Mesendoderm (in vitro differentiated cells): ENCODE results near the gene CARD10.

Experiments used
- DNase-seq: peaks from one replicate; pipeline ENCODE4 v3.0.0; 2013
- H2AK5ac ChIP-seq: 2 replicates; pipeline ENCODE4 v1.6.1; 2013; ENCODE audit warnings: low read length, inconsistent platforms
- H2BK120ac ChIP-seq: 2 replicates; pipeline ENCODE4 v1.6.1; 2013; ENCODE audit warnings: low read depth, mild to moderate bottlenecking, low read length, moderate library complexity, mixed read lengths
- H2BK15ac ChIP-seq: replicated peaks from 2 replicates; pipeline ENCODE4 v1.6.1; 2013; ENCODE audit warnings: low read depth, mild to moderate bottlenecking, moderate library complexity
- H2BK5ac ChIP-seq: 2 replicates; pipeline ENCODE4 v1.6.1; 2013; ENCODE audit warnings: low read length, inconsistent platforms
- H3K18ac ChIP-seq: 2 replicates; pipeline ENCODE4 v1.6.1; 2013; ENCODE audit warnings: mild to moderate bottlenecking, low read length, mixed read lengths
- H3K23ac ChIP-seq: one replicate; pipeline ENCODE4 v1.6.1; 2013; ENCODE audit warnings: low read length
- H3K27ac ChIP-seq: 2 replicates; pipeline ENCODE4 v1.5.1; 2013; ENCODE audit warnings: low read depth, mild to moderate bottlenecking, inconsistent platforms, low read length, moderate library complexity
- H3K27me3 ChIP-seq: 2 replicates; pipeline ENCODE4 v1.6.1; 2013; ENCODE audit warnings: low read length, control low read depth, mild to moderate bottlenecking, inconsistent platforms; ENCODE audit not compliant: insufficient read depth, poor library complexity
- H3K36me3 ChIP-seq: 2 replicates; pipeline ENCODE4 v1.6.1; 2013; ENCODE audit warnings: low read length, inconsistent platforms; ENCODE audit not compliant: control insufficient read depth, insufficient read depth
- H3K4ac ChIP-seq: one replicate; pipeline ENCODE4 v1.6.1; 2013; ENCODE audit warnings: low read depth, mild to moderate bottlenecking, low read length, moderate library complexity
- H3K4me1 ChIP-seq: 2 replicates; pipeline ENCODE4 v1.6.1; 2013; ENCODE audit warnings: low read depth, low read length, inconsistent platforms; ENCODE audit not compliant: control insufficient read depth
- H3K4me2 ChIP-seq: 2 replicates; pipeline ENCODE4 v1.6.1; 2013; ENCODE audit warnings: low read length
- H3K4me3 ChIP-seq: 2 replicates; pipeline ENCODE4 v1.5.1; 2013; ENCODE audit warnings: mild to moderate bottlenecking, low read length
- H3K56ac ChIP-seq: one replicate; pipeline ENCODE4 v1.6.1; 2013; ENCODE audit warnings: low read length
- H3K79me1 ChIP-seq: 2 replicates; pipeline ENCODE4 v1.6.1; 2013; ENCODE audit warnings: low read length, inconsistent platforms
- H3K79me2 ChIP-seq: 2 replicates; pipeline ENCODE4 v1.6.1; 2013; ENCODE audit warnings: mild to moderate bottlenecking, low read length; ENCODE audit not compliant: control insufficient read depth, insufficient read depth
- H3K9ac ChIP-seq: 2 replicates; pipeline ENCODE4 v1.6.1; 2013; ENCODE audit warnings: low read length, inconsistent platforms
- H4K5ac ChIP-seq: one replicate; pipeline ENCODE4 v1.6.1; 2013; ENCODE audit warnings: low read length
- H4K8ac ChIP-seq: one replicate; pipeline ENCODE4 v1.6.1; 2013; ENCODE audit warnings: low read depth, mild to moderate bottlenecking, control low read depth, low read length, moderate library complexity
- WGBS: extraction: QIAGEN DNeasy Blood & Tissue Kit; methylation state at CpG from one replicate; pipeline ENCODE4 v1.1.7; 2013; ENCODE audit warnings: low lambda C conversion rate, missing lambda C conversion rate; ENCODE audit not compliant: insufficient coverage; ENCODE audit errors: extremely low coverage; 5-methylcytosine and 5-hydroxymethylcytosine counted together

CARD10 gene

GRCh38 chr22:37461961-37462360 is 57.3 kb downstream of the CARD10 start:
- no peak overlapping the region for H2AK5ac ChIP-seq
- no peaks in the 10 kb centered on the region for H3K36me3 ChIP-seq
- no peak overlapping the region for H4K8ac ChIP-seq
- no peak overlapping the region for H4K5ac ChIP-seq
- H2BK15ac ChIP-seq: no peak overlapping the region
- no peaks in the 10 kb centered on the region for H3K79me2 ChIP-seq
- H3K4ac ChIP-seq: no peak overlapping the region
- H2BK5ac ChIP-seq: no peak overlapping the region
- H3K18ac ChIP-seq: no peak overlapping the region
- H3K27ac ChIP-seq: no peak overlapping the region
- DNase-seq: no peak
- no peak overlapping the region for H3K56ac ChIP-seq
- H3K27me3 ChIP-seq: no peaks in the 10 kb centered on the region
- no peak overlapping the region for H3K23ac ChIP-seq
- H3K79me1 ChIP-seq: no peaks in the 10 kb centered on the region
- H3K4me3 ChIP-seq: no peak overlapping the region
- WGBS: no CpG with 5 or more reads among the region's 6 CpGs
- no peaks in the 10 kb centered on the region for H3K4me1 ChIP-seq
- H3K4me2 ChIP-seq: no peak overlapping the region
- no peak overlapping the region for H2BK120ac ChIP-seq
- no peak overlapping the region for H3K9ac ChIP-seq

GRCh38 chr22:37460684-37461083 is 58.5 kb downstream of the CARD10 start:
- H3K27me3 ChIP-seq: no peaks in the 10 kb centered on the region
- WGBS: no CpG with 5 or more reads among the region's 3 CpGs

GRCh38 chr22:37459206-37459605 is 60.0 kb downstream of the CARD10 start:
- H3K9ac ChIP-seq: no peak overlapping the region
- H3K27me3 ChIP-seq: no peaks in the 10 kb centered on the region
- no peaks in the 10 kb centered on the region for H3K4me1 ChIP-seq
- no peak for DNase-seq
- H3K79me2 ChIP-seq: no peaks in the 10 kb centered on the region
- no peak overlapping the region for H3K4me2 ChIP-seq
- no peaks in the 10 kb centered on the region for H3K36me3 ChIP-seq
- H3K56ac ChIP-seq: no peak overlapping the region
- no peak overlapping the region for H4K8ac ChIP-seq
- H2BK120ac ChIP-seq: no peak overlapping the region
- H2BK5ac ChIP-seq: no peak overlapping the region
- no peak overlapping the region for H2BK15ac ChIP-seq
- H3K4ac ChIP-seq: no peak overlapping the region
- H3K4me3 ChIP-seq: no peak overlapping the region
- H3K18ac ChIP-seq: no peak overlapping the region
- H3K27ac ChIP-seq: no peak overlapping the region
- no peak overlapping the region for H4K5ac ChIP-seq
- no peaks in the 10 kb centered on the region for H3K79me1 ChIP-seq
- no peak overlapping the region for H3K23ac ChIP-seq
- H2AK5ac ChIP-seq: no peak overlapping the region
- WGBS: no CpG with 5 or more reads among the region's 9 CpGs

More at GRCh38 chr22:37460684-37461083, 58.5 kb downstream of the CARD10 start:
- Histone ChIP-seq H3K36me3 (no peaks in the 10 kb centered on the region), H2BK120ac (no peak overlapping the region), H3K23ac (no peak overlapping the region), H3K79me2 (no peaks in the 10 kb centered on the region), H3K4me1 (no peaks in the 10 kb centered on the region), H3K4ac (no peak overlapping the region), H3K9ac (no peak overlapping the region), H4K5ac (no peak overlapping the region), H2BK5ac (no peak overlapping the region), H3K56ac (no peak overlapping the region), H3K4me3 (no peak overlapping the region), H2AK5ac (no peak overlapping the region), H3K4me2 (no peak overlapping the region), H3K79me1 (no peaks in the 10 kb centered on the region), H2BK15ac (no peak overlapping the region), H3K18ac (no peak overlapping the region), H4K8ac (no peak overlapping the region), H3K27ac (no peak overlapping the region)
- no peak for DNase-seq

- Histone ChIP-seq H2AK5ac (no peak overlapping the region), H3K27ac (no peak overlapping the region), H2BK15ac (no peak overlapping the region), H3K36me3 (no peaks in the 10 kb centered on the region), H3K4me2 (no peak overlapping the region), H3K79me2 (no peaks in the 10 kb centered on the region), H3K27me3 (no peaks in the 10 kb centered on the region), H3K4ac (no peak overlapping the region), H3K18ac (no peak overlapping the region), H3K4me1 (no peaks in the 10 kb centered on the region), H3K79me1 (no peaks in the 10 kb centered on the region), H3K4me3 (no peak overlapping the region), H3K56ac (no peak overlapping the region), H3K23ac (no peak overlapping the region), H4K8ac (no peak overlapping the region), H3K9ac (no peak overlapping the region), H2BK120ac (no peak overlapping the region), H4K5ac (no peak overlapping the region), H2BK5ac (no peak overlapping the region)
- no CpG with 5 or more reads among the region's 4 CpGs for WGBS
- DNase-seq: peak; percentile 80
These were observed 61.9 kb downstream of the CARD10 start for GRCh38 chr22:37457093-37457893.

- Histone ChIP-seq H2BK120ac (no peak overlapping the region), H3K4me1 (no peaks in the 10 kb centered on the region), H3K79me1 (no peaks in the 10 kb centered on the region), H4K8ac (no peak overlapping the region), H3K27ac (no peak overlapping the region), H3K18ac (no peak overlapping the region), H3K56ac (no peak overlapping the region), H3K27me3 (no peaks in the 10 kb centered on the region), H3K23ac (no peak overlapping the region), H3K79me2 (no peaks in the 10 kb centered on the region), H3K4me2 (no peak overlapping the region), H3K9ac (no peak overlapping the region), H3K36me3 (no peaks in the 10 kb centered on the region), H4K5ac (no peak overlapping the region), H3K4me3 (no peak overlapping the region), H2AK5ac (no peak overlapping the region), H2BK15ac (no peak overlapping the region), H3K4ac (no peak overlapping the region), H2BK5ac (no peak overlapping the region)
- no CpG with 5 or more reads among the region's 17 CpGs for WGBS
- no peak for DNase-seq
These were observed 62.9 kb downstream of the CARD10 start for GRCh38 chr22:37456346-37456745.

- DNase-seq: no peak
- H3K27me3 ChIP-seq: no peaks in the 10 kb centered on the region
- no peak overlapping the region for H2AK5ac ChIP-seq
- no peak overlapping the region for H2BK5ac ChIP-seq
- no CpG with 5 or more reads among the region's 14 CpGs for WGBS
- H3K4me2 ChIP-seq: no peak overlapping the region
- H3K79me2 ChIP-seq: no peaks in the 10 kb centered on the region
- H3K23ac ChIP-seq: no peak overlapping the region
- no peak overlapping the region for H3K56ac ChIP-seq
- H3K4ac ChIP-seq: no peak overlapping the region
- no peak overlapping the region for H3K9ac ChIP-seq
- H4K5ac ChIP-seq: no peak overlapping the region
- H3K4me3 ChIP-seq: no peak overlapping the region
- no peaks in the 10 kb centered on the region for H3K4me1 ChIP-seq
- H3K36me3 ChIP-seq: no peaks in the 10 kb centered on the region
- no peak overlapping the region for H2BK120ac ChIP-seq
- no peaks in the 10 kb centered on the region for H3K79me1 ChIP-seq
- no peak overlapping the region for H2BK15ac ChIP-seq
- H4K8ac ChIP-seq: no peak overlapping the region
- no peak overlapping the region for H3K18ac ChIP-seq
- H3K27ac ChIP-seq: no peak overlapping the region
These were observed 63.3 kb downstream of the CARD10 start for GRCh38 chr22:37455896-37456295.
